ENCODE measurements around the gene CELSR1.
"Not testable (repeated sequence)": the region's sequence is repeated elsewhere in the genome, so short reads cannot be mapped to it uniquely, and the experiment has no call there.

CELSR1 gene

GRCh38 chr22:46338636-46339035 lies 198.8 kb downstream of the CELSR1 start:
- no peak for DNase-seq

GRCh38 chr22:46337870-46338269 lies 199.6 kb downstream of the CELSR1 start:
- DNase-seq = no peak

GRCh38 chr22:46336119-46337078 lies 201.0 kb downstream of the CELSR1 start:
- DNase-seq = no peak

DNA sequence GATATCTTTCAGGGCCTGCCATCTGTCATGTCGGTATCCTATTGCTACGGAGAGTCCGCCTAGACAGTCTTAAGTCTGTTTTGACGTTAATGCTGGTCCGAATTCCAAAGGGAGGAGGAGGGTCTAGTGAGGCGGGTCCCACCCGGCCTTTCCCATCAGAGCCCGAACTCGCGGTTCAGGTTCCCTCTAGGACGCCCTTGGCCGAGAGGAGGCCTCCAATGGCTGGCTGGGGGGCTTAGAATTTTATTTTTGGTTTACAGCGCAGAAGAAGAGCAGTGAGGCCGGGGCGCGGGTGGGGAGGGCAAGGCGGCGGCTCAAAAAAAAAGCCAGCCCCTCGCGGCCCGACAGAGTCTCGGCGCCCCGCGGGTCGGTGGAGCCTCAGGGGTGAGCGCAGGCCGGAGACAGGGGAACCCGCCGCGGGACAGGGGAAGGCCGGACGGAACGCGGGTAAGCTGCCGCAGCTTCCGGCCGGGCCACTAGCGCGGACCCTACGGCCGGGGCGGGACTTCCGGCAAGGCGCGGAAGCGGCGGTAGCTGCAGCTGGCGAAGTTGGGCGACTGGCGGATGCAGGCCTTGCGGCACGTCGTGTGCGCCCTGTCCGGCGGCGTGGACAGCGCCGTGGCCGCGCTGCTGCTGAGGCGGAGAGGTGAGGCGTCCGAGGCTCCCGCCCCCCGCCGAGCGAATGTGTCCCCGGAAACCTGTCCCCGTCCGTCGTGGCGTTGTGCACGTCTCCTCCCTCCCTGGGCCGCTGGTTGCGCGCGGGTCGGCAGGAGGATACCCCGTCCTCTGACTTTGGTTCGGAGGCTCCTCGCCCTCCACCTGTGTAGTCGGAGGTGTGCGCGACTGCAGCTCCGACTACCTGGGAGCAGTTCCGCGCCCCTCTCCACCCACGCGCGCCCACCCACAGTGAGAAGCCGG lies 202.0 kb downstream of the CELSR1 start, which contains the start of gene TRMU:
TRMU (plus strand) TSS at position 514 of the 918 bp plus-strand sequence; CDS start at position 565, 51 bp downstream.
- DNase-seq = peak; percentile 46

- DNase-seq = no peak
These were observed 205.9 kb downstream of the CELSR1 start for GRCh38 chr22:46331496-46331895.

DNA sequence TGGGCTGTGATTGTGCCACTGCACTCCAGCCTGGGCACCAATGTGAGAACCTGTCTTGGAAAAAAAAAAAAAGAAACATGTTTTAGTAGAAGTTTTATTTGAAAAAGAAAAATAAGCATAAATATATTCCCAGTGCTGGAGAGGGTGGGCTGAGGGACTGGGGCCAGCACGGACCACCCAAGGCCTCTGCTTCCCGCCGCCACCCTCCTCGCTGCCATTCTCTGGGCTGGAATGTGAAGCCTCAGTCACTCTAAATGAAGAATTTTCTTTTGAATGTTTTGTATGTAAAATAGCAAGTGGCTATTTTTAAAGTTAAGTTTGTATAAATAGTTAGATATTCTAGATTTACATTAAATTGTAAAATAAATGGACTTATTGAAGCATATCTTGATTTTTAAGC lies 207.0 kb downstream of the CELSR1 start:
- DNase-seq = no peak

DNA sequence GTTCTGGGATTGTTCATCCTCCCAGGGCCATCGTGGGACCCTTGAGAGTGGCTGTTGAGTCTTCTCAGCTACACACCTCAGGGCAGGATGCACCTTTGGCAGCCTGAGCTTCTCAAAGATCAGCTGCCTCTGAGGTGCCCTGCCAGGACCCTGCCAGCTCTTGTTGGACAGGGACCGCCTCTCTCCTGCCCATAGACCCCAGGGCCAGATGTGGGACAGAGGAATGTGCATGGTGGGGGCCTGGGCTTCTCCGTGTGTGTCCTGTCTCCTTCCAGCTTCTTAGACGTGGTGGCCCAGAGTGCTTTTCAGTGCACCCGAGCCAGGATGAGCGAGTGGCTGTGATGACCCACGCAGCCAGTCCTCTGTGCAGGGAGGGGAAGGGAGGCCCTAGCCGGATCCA lies 207.8 kb downstream of the CELSR1 start:
- DNase-seq = no peak

DNA sequence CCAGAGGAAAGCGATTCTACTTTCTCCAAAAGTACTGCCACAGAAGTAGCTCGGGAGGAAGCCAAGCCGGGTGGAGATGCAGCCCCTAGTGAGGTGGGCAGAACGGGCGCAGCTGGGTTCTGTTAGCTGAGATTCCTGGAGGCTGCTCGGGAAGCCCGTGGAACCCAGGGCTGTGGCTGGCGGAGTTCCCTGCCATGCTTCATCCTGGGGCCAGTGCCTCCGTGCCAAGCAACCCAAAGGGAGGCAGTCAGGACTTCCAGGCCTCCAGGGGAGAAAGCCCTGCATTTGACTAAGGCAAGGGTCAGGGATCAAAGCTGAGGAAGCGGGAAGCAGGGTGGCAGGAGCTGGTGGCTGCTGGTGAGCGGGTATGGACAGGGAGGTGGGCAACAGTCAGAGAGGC lies 208.6 kb downstream of the CELSR1 start:
- DNase-seq = no peak

DNA sequence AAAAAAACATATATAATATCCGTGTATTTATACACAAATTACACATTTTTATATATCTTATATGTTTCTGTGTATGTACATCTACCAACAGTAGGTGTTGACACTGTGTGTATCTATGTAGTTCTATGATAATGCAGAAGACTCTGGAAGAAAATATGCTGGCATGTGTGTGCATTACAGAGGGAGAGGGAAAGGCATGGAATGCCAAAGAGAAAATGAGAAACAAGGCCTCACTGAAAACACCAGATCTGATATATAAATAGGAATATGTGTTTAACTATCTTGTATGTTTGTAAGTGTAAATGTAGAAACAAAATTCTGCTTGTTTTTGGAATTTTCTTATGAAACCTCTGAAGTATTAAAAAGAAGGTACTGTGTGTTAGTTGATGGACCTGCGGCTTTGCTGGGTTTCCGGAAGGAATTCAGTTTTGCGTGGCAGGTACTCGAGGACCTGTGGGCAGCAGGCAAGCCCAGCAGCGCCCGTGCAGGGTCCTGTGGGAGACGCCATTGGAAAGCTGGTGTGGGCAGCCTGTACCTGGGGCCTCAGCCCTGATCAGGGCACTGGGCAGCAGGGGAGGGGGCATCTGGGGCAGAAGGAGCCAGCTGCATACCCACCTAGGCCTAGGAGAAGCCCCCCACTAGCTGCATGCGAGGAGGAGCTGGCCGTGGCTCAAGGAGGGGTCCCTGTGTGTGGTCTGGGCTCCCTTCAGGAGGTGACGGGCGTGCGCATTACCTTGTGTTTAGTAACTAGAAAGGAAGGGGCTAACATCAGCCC lies 209.5 kb downstream of the CELSR1 start:
- DNase-seq = no peak

DNA sequence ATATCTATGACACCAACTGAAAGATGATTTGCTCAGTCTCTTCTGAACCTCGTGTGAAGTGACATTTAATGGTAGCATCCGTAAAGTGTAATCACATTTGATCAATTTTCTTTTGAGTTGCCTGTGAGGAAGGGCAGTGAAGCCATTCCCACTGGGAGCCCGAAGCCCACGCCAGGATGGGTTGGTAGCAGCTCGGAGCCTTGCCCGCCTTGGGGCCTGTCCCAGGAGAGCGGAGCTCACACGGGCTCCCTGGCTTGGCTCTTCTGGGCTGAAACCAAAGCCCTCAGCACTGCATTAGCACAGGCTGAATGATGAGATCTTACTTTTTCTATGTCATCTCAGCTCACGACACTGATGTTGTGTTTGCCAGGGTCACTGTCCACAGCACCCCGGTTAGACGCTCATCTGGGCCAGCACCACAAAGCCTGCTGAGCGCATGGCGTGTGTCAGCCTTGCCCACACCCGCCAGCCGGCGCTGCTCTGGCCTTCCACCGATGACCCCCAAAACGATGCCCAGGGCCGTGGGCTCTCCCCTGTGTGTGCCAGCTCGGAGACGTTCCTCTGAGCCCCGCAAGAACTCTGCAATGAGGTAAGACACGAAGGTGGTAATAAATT lies 211.2 kb downstream of the CELSR1 start:
- DNase-seq = no peak

DNA sequence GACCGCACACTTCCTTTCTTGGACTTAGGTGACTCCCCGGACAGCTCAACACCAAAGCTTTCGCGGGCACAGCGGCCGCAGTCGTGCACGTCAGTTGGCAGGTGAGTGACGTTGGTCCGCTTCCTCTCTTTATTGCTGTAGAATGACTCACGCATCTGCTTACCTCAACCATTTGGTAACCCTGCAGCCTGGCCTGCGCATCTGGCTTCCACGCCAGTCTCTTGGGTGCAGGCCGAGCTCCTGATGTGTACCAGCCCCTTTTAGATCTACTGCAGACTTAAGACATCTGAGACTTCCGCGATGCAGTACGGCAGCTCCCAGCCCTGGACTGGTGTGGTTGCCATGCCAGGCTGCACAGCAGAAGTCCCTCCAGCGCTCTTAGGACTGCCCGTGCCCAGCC lies 214.3 kb downstream of the CELSR1 start:
- no peak for DNase-seq

DNA sequence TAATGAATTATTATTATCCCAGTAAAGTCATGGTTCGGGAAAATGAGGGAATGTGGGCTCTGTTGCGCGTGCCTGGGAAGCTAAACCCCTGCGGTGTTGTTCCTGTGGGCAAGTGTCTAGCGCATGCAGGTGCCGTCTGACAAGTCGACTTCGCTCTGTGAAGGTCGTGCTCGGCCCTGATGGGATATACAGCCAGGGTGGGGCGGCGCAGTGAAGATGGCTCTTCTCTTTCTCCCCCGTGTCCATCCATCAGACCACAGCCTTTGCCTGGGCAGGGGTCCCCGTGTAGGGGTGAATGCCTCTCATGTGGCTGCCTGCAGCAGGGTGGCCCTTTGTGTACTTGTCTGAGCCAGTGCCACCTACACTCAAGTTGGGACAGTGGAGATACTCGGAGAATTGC lies 214.7 kb downstream of the CELSR1 start:
- no peak for DNase-seq

DNA sequence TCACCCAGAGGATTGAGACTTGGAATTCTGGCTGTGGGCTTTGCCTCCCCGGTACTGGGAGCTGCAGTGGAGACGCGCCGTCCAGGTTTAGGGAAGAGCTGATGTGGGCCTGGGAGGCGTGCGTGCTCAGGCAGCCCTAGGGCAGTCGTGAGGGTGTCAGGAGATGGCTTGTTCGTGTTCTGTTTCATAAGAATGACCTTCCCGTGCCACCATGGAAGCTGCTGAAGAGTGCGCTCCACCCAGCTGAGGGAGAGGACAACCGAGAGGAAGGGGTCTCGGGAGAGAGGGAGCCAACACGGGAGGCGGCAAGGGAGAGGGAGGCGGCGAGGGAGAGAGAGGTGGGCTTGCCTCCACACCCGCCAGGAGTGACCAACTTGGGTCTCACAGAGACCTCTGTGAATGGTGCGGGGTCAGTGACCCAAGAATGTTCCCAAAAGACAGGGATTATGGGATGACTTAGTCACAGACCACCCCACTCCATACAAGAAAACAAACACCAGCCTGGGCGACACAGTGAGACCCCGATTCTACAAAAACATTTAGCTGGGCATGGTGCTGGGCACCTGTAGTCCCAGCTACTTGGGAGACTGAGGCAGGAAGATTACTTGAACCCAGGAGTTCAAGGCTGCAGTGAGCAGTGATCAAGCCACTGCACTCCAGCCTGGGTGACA lies 216.6 kb downstream of the CELSR1 start:
- DNase-seq = no peak

DNA sequence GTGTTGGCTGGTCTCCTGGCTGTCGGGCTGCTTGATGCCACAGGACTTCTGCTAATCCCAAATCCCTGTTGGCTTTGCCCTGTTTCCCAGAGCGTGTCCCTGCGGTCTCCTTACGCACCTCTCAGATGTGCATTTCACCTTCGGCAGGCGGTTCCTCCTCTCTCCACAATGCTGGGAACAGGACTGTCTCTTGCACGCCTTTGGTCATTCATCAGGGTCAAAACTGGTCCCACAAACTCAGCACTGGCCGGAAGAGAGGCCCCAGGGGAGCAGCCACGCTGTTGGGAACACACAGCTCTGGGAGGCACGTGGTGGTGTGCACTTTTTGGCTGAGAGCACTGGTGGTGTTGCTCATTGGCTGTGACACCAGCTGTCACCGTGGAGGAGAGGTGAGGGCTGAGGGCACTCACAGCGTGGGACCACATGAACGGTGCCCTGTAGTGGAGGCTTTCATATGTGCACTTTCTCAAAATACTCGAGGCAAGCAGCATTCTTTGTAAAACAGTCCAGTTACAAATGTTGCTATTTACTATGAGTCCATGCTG lies 217.2 kb downstream of the CELSR1 start:
- DNase-seq = no peak

DNA sequence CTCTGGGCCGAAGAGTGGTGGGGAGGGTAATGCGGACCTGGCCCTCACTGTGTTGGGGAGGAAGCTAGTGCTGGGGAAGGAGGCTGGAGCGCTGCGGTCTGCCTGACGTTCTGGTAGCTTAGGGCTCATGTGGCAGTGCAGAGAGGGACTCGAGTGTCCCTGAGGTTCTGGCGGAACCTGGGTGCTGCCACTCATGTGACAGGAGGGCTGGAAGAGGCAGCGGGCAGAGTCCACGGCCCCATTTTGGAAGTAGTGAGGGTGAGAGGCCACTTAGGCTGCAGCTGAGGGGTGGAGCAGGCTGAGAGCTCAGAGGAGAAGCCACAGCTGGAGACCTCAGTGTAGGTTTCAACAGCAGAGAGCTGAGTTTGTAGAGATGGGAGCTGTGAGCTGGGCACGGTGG lies 218.1 kb downstream of the CELSR1 start:
- no peak for DNase-seq

GRCh38 chr22:46318576-46318975 lies 218.8 kb downstream of the CELSR1 start:
- DNase-seq = no peak

- no peak for DNase-seq
These were observed 219.8 kb downstream of the CELSR1 start for GRCh38 chr22:46317646-46318045.

DNA sequence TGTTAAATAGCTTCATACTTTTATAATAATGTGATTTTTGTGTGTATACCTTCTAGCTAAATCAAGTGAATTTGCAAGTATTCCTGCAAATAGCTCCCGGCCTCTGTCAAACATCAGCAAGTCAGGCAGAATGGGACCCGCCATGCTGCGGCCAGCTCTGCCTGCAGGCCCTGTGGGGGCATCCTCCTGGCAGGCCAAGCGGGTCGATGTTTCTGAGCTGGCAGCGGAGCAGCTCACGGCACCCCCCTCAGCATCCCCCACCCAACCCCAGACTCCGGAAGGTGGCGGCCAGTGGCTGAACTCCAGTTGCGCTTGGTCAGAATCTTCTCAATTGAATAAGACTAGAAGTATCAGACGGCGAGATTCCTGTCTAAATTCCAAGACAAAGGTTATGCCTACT lies 221.4 kb downstream of the CELSR1 start:
- DNase-seq = no peak

DNA sequence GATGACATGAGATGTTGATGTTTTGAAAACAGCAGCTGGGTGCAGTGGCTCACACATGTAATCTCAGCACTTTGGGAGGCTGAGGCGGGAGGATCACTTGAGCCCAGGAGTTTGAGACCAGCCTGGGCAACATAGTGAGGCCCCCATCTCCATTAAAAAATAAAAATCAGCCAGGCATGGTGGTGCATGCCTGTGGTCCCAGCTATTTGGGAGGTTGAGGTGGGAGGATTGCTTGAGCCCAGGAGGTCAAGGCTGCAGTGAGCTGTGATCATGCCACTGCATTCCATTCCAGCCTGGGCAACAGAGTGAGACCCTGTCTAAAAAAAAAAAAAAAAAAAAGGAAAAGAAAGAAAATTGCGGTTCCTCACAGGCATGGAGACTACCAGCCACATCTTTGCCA lies 224.6 kb downstream of the CELSR1 start:
- not testable (repeated sequence) for DNase-seq

GRCh38 chr22:46312056-46312455 lies 225.4 kb downstream of the CELSR1 start:
- no peak for DNase-seq

All from DMS153 (cell line).